GM19328 (cell line): Measurements from ENCODE around the gene BMP6.
"Not testable (repeated sequence)": the region's sequence is repeated elsewhere in the genome, so short reads cannot be mapped to it uniquely, and the experiment has no call there.

Experiments
- ATAC-seq: cut with Tn5 transposase; IDR thresholded peaks from one replicate; pipeline ENCODE4 v1.9.1; 2021; ENCODE audit warnings: mild to moderate bottlenecking, moderate library complexity; ENCODE audit not compliant: unreplicated experiment

BMP6 gene

DNA sequence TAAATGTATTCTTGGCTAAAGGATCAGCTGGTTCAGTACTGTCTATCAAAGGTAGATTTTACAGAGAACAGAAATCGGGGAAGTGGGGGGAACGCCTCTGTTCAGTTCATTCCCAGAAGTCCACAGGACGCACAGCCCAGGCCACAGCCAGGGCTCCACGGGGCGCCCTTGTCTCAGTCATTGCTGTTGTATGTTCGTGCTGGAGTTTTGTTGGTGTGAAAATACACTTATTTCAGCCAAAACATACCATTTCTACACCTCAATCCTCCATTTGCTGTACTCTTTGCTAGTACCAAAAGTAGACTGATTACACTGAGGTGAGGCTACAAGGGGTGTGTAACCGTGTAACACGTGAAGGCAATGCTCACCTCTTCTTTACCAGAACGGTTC is 154.8 kb downstream of the BMP6 start:
- no peak for ATAC-seq

DNA sequence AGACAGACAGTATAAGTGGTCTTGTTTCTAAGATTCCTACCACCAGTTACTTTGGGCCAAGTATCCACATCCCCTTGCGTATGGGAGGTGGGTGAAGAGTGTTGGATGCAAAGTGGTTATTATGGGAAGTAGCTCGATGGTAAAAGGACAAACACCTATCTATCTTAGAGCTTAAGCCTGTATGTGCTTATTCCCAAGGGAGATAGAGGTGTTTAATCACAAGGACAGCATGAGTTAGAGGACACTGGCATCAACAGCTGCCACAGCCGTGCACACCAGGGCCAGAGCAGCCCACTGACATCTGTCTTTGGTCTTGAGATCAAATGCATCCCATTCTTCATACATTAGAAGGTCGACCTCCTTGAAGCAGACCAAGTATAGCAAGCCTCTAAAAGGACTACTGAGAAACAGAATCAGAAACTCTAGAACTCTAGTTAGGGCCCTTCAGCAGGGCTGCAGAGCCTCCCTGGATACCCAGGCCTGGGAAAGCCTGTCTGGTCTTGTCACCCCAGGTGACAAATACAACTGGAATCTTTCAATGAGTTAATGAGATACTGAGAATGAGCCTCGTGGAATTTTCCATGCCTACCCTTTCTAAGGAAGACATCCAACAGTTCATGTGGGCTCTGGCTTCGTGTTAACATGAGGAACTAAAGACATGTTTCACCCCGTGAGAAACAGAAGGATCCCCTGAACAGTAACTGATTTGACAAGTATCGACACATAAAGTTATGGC is 156.0 kb downstream of the BMP6 start:
- no peak for ATAC-seq

DNA sequence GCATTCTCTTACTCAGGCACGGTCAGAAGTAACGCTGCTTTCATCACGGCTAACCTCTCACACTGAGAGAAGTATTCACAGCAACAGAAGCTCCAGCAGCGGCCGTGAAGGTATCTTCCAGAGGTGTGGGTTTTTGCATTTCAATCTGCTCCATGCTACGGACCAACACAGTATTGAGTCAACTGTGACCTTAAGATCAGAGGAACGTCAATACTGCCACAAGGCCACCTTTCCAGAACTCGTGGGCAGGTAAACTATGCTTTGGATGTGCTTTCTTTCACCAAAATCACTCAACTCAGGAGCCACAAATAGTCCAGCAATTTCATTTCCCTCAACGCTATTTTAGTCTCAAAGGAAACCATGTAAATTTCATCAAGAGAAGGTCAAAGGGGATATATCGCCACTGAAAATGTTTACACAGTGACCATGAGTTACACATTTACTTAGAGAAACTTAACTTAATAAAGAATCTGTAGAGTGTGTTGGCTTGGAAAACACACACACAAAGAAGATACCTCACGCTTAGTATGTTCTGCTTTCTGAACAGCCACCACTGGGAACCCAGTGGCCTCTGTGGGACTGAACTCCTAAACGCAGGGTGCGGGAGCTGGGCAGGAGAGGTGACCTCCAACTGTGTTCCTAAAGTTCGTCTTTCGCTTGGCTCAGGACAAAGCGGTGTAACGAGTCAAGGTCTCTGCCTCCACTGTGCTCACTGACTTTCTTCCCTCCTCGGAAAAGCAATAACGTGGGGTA is 156.8 kb downstream of the BMP6 start:
- no peak for ATAC-seq

DNA sequence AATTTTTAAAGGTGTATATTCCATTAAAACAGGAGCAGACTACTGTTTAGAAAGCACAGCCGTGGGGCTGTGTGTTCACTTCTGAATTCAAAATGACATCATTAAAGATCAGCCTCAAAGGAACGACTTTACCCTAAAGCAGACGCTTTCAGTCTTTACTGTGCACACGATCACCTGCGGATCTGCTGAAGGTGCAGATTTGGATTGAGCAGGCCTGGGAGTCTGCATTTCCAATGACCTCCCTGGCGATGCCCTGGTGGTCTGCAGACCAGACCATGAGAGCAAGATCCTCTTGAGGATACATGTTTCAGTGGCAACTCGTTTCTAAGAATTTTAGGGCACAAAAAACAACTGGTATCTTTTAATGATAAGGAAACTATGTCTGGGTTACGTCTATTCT is 157.5 kb downstream of the BMP6 start:
- ATAC-seq, result no peak

DNA sequence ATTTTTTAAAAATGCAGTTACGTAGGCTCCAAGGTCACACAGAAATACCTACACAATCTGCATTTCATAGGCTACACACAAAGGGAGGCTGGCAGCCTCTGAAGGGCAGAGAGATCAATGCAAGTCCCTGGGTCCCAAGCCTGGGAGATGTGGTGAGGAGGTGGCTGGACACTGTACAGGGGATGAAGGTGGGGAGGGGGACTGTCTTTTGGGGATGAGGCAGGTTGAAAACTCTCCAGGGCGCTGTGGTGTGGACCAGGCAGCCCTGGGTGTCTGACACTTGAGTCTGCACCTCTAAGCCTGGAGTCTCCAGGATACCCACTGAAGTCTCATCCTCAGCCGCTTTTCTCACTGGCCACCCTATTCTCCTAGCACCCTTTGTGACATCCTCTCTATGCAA is 160.2 kb downstream of the BMP6 start:
- ATAC-seq, result no peak

DNA sequence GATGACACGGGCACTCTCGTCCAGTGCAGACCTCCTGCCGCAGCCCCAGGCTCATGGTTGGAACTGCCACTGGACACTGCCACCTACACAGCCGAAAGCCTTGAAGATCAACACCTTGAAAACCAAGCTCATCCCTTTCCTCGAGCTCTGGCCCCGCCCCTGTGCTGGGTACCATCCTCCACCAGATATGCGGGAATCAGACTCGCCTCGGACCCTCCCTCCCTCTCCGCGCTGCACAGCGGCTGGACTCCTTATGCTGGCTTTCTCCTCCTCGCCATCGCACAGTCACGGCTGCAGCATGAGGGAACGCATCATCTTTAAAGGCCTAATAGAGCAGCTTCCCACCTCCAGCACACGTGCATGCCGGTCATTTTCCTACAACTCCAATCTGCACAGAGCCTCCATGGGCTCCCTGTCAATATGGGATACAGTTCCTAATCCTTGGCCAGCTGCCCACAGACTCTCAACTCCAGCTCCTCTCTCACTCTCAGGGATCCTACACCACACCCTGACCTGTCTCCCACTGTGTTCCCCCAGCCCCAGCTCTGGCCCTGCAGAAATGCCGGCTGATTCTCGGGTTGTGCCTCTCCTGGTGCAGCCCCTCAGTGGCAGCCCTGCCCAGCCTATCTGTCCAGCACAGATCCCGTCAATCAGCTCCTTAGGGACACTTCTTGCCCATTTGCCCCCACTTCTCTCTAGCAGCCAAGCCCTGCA is 161.5 kb downstream of the BMP6 start:
- no peak for ATAC-seq

DNA sequence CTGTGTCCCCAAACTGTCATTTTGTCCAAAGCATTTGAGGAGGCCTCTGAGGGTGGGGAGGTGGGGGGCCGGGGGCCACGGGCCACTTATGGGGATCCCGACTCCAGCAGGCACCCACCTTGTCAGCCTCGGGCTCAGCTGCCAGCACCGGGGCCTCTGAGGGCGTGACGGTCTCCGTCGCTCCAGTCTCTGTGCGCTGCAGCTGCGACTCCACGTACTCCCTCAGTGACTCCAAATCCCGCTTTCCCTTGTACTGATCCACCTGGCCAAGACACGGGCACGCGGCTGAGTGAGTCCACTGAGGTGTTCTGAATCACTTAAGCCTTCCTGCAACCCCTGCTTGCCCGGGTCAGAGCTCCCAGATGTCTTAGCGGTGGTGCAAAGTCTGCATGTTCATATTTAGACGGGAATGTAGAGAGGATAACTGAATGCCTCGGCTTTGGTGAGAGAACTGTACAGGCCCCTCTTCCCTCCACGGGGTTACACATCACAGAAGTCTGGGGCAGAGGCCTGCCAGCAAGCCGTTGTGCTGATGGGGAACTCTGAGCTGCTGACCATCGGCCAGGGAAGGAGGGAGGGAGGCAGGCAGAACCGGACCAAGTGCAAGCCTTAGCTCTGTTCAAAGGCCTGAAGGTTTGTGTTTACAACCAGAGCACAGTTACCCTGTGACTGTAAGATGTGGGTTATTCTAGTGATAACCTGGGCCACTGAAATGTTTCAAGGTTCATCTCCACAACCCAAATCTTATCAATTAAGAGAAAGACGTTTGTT is 162.9 kb downstream of the BMP6 start:
- ATAC-seq, result no peak

DNA sequence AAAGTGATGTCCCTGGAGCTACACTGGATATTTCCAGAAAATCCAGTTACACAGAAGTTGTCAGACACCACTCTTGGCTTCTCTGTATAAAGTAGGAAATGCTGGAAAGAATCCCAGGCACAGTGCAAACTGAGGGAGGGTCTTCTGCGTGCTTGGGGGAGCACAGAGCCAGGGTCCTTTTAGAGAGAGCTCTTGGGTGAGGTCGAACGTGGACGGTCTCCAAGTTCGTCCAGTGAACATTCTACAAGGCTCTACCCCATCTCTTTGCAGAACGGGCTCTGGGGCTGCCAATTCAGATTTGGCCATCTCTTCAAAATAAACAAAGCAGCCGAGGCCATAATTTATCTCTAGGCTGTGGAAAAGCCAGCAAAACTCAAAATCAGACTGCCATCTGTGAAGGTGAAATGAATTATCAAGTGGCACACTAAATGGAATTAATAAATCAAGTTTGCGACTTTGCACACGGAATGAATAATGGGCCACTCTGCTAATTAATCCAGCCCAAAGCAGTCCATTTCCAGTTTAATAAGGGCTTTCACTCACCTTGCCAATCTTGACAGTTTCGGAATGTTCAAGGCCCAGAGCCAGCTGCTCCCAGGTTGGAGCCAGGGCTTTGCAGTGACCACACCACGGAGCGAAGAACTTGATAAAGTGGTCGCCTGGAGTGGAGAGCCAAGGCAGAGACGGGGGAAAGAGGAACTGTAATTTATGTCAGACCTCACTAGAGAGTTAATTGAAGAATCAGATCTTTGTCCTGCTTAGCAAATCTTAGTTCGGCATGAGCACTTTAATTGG is 165.4 kb downstream of the BMP6 start:
- no peak for ATAC-seq

DNA sequence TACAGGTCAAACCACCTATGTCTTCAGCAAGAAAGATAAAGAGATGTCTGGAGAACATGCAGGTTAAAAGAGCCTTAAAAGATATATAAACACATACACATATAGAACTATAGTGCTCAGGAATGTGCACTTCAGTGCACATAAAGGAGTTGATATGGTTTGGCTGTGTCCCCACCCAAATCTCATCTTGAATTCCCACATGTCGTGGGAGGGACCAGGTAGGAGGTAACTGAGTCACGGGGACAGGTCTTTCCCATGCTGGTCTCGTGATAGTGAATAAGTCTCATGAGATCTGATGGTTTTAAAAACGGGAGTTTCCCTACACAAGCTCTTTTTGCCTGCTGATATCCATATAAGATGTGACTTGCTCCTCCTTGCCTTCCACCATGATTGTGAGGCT is 166.5 kb downstream of the BMP6 start:
- not testable (repeated sequence) for ATAC-seq

DNA sequence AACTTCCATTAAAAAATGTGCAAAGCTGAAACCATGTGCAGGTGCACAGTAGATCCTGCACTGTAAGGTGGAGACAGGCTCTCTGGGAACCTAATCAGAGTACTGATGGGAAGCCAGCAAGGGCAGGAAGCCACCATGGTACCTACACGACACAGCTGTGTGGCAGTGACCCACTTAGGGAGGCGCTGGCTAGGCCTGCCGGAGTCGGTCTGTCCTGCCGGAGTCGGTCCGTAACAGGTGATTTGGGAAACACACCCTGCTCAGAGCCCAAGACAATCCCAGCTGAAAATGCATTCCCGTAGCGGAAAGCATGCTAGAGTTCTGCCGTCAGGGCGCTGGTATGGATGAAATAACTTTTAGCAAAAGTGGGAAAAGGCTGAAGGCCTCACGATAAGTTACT is 167.4 kb downstream of the BMP6 start:
- ATAC-seq, result no peak

DNA sequence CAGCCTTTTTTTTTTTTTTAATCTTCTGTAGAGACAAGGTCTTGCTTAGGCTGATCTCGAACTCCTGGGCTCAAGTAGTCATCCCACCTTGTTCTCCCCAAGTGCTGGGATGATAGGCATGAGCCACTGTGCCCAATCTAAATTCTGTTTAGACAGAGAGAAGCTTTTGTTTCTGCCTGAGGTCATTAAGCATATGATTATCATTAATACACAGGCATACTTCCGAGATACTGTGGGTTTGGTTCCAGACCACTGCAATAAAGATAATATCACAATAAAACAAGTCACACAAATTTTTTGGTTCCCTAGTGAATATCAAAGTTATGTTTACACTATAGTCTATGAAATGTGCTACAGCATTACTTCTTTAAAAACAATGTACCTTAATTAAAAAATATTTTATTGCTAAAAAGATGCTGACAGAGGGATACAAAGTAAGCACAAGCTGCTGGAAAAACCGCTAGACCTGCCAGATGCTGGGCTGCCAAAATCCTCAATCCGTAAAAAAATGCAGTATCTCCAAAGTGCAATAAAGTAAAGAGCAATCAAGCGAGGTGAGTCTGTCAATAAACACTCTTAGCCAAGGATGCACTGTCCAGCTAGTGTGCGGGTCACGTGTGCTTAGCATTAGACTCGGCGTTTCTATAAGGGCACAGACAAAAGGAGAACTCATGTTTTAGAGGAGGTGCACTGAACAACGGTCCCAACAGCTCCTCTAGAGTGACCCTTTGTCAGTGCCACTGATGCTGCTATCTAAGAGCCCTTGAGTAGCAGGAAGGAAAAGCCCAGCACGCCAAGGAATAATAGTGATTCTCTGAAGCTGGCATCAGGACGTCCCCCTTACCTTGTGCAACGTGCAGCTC is 168.6 kb downstream of the BMP6 start:
- no peak for ATAC-seq

DNA sequence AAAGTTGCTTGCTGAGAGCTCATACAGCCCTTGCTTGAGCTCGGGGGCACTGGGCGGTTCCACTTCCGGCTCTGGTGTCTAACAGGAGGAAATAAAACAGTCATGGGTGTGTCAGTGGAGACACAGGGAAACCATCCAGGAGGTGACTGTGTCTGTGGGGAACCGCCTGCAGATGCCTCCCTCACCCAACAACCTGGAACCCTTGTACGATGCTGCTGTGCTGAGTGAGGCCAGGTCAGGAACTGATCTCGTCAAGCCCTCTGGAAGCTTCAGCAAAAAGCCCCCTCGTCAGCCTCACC is 169.2 kb downstream of the BMP6 start:
- no peak for ATAC-seq

DNA sequence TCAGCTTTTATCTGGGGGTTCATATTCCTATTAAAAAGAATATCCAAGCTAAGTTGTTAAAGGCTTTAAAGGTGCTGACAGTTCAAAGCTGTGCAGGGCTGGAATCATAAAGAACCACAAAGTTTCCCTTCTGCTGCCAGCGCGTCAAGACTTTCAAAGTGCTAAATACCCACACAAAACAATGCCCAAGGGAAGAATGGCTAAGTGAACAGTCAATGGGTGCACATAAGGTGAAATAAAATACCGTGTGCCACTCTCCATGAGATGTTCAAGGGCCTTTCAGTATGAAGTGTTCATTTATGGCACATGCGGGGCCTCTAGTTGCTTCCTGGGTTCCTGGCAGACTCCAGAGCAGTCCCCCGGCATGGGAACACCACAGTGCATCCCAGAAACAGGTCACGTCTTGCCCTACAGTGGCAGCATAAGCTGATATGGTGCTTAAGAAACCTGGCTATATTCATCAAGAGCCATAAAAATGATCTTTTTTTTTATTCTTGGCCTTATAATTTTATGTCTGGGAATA is 170.6 kb downstream of the BMP6 start:
- ATAC-seq, result no peak

DNA sequence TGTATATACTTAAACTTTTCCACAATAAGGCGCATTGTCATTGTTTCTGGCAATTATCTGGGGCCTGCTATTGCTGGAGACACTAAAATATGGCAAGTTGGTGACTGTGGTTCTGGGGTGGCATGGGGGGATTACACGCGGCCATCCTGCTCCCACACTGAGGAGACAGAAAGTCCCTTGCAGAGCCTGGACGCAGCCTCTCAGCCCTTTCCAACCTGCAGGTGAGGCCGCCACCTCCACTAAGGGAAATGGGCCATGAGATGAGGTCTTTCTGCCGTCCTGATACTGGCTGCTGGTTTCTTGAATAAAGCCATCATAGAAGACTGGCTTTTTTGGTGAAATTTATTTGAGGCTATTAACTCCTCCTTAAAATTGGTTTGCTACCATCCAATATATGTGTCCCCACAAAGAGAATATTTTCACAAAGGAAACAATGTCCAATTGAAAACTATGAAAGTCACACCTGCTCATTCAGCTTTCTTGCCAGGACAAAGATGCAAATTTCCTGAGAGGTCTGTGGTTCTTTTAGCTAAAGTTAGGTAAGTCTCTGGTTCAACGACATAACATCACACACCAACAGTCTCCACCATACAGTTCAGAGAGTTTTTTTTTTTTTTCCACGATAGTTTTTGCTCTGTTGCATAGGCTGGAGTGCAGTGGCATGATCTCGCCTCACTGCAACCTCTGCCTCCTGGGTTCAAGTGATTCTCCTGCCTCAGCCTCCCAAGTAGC is 171.7 kb downstream of the BMP6 start:
- peak; percentile 52 for ATAC-seq

DNA sequence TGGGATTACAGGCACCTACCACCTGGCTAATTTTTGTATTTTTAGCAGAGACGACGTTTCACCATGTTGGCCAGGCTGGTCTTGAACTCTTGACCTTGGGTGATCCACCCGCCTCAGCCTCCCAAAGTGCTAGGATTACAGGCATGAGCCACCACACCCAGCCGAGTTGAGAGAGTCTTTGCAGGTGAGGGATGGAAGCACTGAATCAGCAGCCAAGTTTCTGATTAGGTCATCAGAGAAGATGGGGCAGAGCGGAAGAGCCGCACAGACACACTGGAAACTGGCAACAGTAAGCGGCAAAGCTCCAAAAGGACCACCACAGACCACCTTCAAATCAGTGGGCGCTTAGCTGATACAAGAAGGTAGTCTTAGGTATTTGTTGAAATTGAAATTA is 172.3 kb downstream of the BMP6 start:
- not testable (repeated sequence) for ATAC-seq

DNA sequence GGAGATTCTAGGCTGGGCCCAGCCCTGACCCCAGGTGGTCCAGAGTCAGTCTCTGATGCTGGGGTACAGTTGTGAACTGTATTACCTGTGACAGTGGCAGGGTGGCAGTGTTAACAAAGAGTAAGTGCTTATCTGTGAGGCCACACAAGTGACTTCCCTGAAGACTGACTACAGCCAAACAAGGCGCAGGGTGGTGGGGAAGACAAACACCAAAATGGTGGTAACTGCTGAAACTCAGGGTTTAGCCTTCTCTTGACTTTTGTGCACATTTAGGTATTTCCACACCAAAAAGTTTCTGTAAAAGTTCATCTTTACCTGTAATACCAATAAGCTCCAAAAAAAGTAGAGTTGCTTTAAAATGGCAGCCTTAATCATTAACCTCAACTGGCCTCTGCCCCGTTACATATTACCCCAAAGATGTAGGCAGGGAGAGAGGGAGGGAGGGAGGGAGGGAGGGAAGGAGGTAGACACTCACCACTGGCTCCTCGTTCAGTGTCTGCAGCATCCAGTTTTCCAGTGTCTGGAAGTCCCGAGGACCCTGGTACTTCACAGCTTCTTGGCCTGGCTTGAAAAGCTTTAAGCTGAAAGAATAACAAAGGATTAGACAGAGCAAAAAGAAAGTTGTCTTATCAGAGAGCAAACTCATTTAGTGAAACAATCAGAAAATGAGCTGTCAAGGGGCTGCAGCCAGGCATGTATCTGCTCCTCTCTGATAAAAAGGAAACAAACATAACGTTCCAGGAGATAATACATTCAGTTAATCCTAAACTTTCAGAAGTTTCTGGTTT is 173.4 kb downstream of the BMP6 start:
- ATAC-seq, result no peak

DNA sequence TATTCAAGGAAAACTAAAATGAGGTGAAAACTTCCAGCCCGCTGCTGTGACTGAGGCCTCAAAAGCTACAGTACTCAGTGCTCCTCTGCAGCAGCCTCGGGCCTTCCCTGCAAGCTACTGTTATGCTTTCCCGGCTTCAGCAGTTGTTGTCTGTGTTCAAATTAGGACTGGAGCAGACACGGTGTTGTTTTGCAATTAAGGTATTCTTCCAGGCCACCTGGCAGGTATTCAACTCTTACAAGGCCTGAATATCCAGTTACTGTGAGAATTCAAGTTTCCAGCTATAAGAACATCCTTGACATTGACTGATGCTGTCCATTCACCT is 174.0 kb downstream of the BMP6 start:
- no peak for ATAC-seq

DNA sequence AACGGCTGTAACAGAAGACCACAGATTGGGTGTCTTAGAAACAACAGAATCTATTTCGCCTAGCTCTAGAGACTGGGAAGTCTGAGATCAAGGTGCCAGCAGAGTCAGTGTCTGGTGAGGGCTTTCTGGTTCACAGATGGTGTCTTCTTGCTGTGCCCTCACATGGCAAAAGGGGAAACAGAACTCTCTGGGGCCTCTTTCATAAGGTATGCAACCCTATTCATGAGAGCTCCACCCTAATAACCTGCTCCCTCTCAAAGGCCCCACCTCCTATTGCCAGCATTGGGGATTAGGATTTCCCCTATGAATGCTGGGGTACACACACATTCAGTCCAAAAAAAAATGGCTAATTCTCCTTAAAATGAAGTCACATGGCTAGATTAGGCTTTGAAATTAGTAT is 174.7 kb downstream of the BMP6 start:
- ATAC-seq, result no peak
